Ovary (tissue), 9 donors: ENCODE results near the gene C1orf226. TPM values are rescaled to one million over a fixed set of nuclear protein-coding genes. Genes with fewer than 3 reads are reported as not detected.

Source experiments
- DNase-seq, 5 donors: peaks; one replicate each; pipeline ENCODE4 v3.0.0-alpha.2; 2019 to 2020
- H3K27ac ChIP-seq, 2 donors: fragments of 200-600 bp; one replicate each; pipeline versions ENCODE4 v1.5.1 to v1.8.0; 2019 to 2022
- H3K27me3 ChIP-seq: fragments of 200-600 bp; one replicate; pipeline ENCODE4 v1.8.0; 2022
- H3K36me3 ChIP-seq: fragments of 200-600 bp; sonication (generic); one replicate; pipeline ENCODE4 v1.5.1; 2019
- H3K4me1 ChIP-seq: one replicate; pipeline ENCODE4 v1.8.1; 2013; ENCODE audit warnings: mild to moderate bottlenecking, moderate library complexity; ENCODE audit not compliant: insufficient read depth
- H3K4me3 ChIP-seq: fragments of 200-600 bp; sonication (generic); one replicate; pipeline ENCODE4 v1.5.1; 2017
- H3K9me3 ChIP-seq, 2 donors: fragments of 200-600 bp in 1 of 2; sonication (generic) in 1 of 2; one replicate each; pipeline versions ENCODE4 v1.5.1 to v1.8.1; 2013 to 2019; ENCODE audit warnings: mild to moderate bottlenecking in 1 of 2, moderate library complexity in 1 of 2
- EP300 ChIP-seq: sonication (generic); formaldehyde crosslinking; IDR thresholded peaks from one replicate; pipeline ENCODE4 v1.6.1; 2017; ENCODE audit warnings: antibody characterized with exemption
- POLR2A ChIP-seq: fragments of 450-650 bp; IDR thresholded peaks from one replicate; pipeline ENCODE4 v1.6.1; 2017; ENCODE audit warnings: antibody characterized with exemption, mild to moderate bottlenecking, moderate library complexity
- WGBS, 3 donors: extraction: QIAGEN DNeasy Blood & Tissue Kit in 1 of 3; methylation state at CpG; one replicate each; pipeline versions ENCODE4 v1.1.5 to v1.1.7; 2013 to 2017; 5-methylcytosine and 5-hydroxymethylcytosine counted together
- intact Hi-C, 4 donors: fragments of 100-400 bp; cut with DNase I; formaldehyde crosslinking; loops; one replicate each; pipeline versions ENCODE4 v1.11.0 to v1.15.1; 2022 to 2023
- polyA plus RNA-seq, 2 donors: library from polyadenylated mRNA; stranded (reverse); fragments of 200-250 nt in 1 of 2; fragments of 350-450 nt in 1 of 2; fragmentation: Illumina TruSeq in 1 of 2; extraction: RNeasy Lipid Tissue Mini Kit (QIAGEN cat#74804) in 1 of 2; gene quantifications; one replicate each; pipeline ENCODE4 v1.2.3, GENCODE V29; 2013 to 2014
- total RNA-seq, 7 donors: library from RNA; depleted of rRNA in 2 of 7; stranded (reverse); fragments of >200 nt in 2 of 7; fragmentation: NEBNext Ultra II Directional in 3 of 7; extraction: Animal tissue kit (Norgen Biotek cat#: 25700) in 3 of 7; gene quantifications; one replicate each; pipeline versions ENCODE4 v1.1.0 to v1.2.4, GENCODE V29; 2016 to 2023
- TF ChIP-seq, protein P1 (sequence below), 3 donors: fragments of 450-650 bp in 2 of 3; fragments of 200-600 bp in 1 of 3; IDR thresholded peaks; one replicate each; pipeline versions ENCODE4 v1.5.1 to v1.8.0; 2016 to 2022; ENCODE audit warnings: antibody characterized with exemption in 3 of 3, mild to moderate bottlenecking in 1 of 3
- donor health status: DM: no; HTN: no; CAD: no; lungs with moderate emphysema.
- donor health status: DM: no; HTN: no; CAD: no.
- donor health status: Bipolar disorder and iron deficiency.
- donor health status: DM: yes; HTN: yes; CAD: no.
- donor health status: DM: no; HTN: no; CAD: no.
- donor health status: DM: yes; HTN: yes; CAD: no.

Gene C1orf226
- total and polyA plus RNA-seq, 9 donors = 0.36 to 8.4 (median 1.5) TPM

DNA sequence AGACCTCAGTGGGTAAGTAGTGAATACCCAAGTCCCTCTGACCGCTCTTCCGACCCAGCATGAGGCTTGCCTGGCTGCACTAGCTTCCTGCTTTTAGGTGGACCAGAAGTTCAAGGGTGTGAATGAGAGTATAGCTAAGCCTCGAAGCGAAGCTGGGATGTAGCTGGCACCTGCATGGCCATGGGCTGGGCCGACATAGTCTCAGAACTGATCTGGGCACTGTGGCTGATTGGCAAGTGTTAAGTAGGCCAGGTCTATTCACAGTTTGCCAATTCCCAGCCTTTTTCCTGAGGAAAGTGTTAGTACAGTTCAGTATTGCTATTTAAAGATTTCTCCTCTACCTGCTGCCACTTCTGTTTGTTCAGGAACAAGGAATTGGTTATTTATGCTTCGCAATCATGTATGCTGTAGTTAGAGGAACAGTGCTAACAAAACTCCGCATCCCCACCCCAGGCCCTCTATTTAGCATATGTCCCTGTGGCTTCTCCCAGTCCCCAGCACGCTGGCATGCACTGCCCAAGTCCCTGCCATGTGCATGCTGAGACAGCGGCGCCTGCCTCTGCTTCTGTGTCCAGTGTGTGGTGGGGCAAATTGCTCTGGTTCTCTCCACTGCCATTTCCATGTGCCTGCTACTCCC, 21.2 kb upstream of the C1orf226 start:
- Histone ChIP-seq H3K9me3 (no peaks in the 10 kb centered on the region), H3K27ac (no peak overlapping the region), H3K4me1 (no peaks in the 10 kb centered on the region), H3K4me3 (no peak overlapping the region), H3K36me3 (no peaks in the 10 kb centered on the region), H3K27me3 (no peaks in the 10 kb centered on the region)
- no peak for DNase-seq
- intact Hi-C loops = no loop called here
- WGBS, 3 donors = 95 to 97% (median 95%) methylated on average over 10 of the region's 10 CpGs
- no peak for TF ChIP-seq EP300
- TF ChIP-seq POLR2A = no peak
- TF ChIP-seq, protein P1, sequence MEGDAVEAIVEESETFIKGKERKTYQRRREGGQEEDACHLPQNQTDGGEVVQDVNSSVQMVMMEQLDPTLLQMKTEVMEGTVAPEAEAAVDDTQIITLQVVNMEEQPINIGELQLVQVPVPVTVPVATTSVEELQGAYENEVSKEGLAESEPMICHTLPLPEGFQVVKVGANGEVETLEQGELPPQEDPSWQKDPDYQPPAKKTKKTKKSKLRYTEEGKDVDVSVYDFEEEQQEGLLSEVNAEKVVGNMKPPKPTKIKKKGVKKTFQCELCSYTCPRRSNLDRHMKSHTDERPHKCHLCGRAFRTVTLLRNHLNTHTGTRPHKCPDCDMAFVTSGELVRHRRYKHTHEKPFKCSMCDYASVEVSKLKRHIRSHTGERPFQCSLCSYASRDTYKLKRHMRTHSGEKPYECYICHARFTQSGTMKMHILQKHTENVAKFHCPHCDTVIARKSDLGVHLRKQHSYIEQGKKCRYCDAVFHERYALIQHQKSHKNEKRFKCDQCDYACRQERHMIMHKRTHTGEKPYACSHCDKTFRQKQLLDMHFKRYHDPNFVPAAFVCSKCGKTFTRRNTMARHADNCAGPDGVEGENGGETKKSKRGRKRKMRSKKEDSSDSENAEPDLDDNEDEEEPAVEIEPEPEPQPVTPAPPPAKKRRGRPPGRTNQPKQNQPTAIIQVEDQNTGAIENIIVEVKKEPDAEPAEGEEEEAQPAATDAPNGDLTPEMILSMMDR (IDR thresholded peaks at IDR 0.05) = no peak

DNA sequence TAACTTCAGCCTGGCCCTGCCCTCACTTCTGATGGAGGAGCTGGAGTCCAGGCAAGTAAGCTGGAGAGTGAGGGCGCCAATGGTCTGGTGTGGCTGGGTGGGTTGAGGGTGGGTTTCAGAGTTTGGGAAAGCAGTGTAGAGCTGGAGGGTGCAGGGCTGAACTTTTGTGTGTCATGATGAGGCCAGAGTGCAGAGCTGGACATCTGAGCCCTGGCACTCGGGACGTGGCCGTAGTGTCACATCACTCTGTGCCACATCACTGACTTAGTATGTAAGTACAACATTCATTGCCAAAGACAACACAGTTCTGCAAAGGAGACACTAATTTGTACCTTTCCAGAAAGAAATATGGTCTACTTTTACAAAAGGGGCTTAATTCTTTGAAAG, 20.7 kb upstream of the C1orf226 start:
- H3K27ac ChIP-seq = no peak overlapping the region

DNA sequence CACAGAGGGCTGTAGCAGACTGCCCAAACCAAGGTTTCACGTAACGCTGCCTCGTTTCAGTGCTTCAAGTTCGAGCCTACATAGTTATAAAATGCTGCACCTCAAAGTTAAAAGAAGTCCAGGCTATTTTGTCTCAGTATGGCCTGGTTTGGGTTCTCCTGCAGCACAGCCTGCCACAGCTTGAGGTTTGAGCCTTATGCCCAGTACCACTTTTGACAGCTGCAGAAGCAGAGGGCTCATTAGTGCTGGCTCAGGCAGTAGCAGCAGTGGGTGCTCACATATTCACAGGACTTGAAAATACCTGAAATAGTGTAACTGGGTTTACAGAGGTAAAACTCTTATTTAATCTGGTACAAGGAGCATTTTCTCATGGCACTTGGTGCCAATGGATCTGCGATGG, 20.2 kb upstream of the C1orf226 start:
- no peaks in the 10 kb centered on the region for H3K27me3 ChIP-seq
- H3K4me3 ChIP-seq = no peak overlapping the region
- H3K4me1 ChIP-seq = no peaks in the 10 kb centered on the region
- H3K27ac ChIP-seq = no peak overlapping the region
- H3K36me3 ChIP-seq = no peaks in the 10 kb centered on the region
- TF ChIP-seq, protein P1 (IDR thresholded peaks at IDR 0.05) = no peak
- no peak for TF ChIP-seq EP300
- no peak for TF ChIP-seq POLR2A
- no peaks in the 10 kb centered on the region for H3K9me3 ChIP-seq
- WGBS, 3 donors = 88 to 94% (median 93%) methylated on average over 5 of the region's 5 CpGs
- intact Hi-C loops = no loop called here
- no peak for DNase-seq

More for the DNA sequence above, 20.7 kb upstream of the C1orf226 start:
- intact Hi-C loops = no loop called here
- 92 to 94% (median 93%) methylated on average over 4 of the region's 4 CpGs for WGBS, 3 donors
- H3K27me3 ChIP-seq = no peaks in the 10 kb centered on the region
- no peaks in the 10 kb centered on the region for H3K36me3 ChIP-seq
- no peaks in the 10 kb centered on the region for H3K9me3 ChIP-seq
- no peak for DNase-seq
- no peak overlapping the region for H3K4me3 ChIP-seq
- no peaks in the 10 kb centered on the region for H3K4me1 ChIP-seq
- TF ChIP-seq EP300 (no peak), POLR2A (no peak)
- TF ChIP-seq, protein P1 (IDR thresholded peaks at IDR 0.05) = no peak

DNA sequence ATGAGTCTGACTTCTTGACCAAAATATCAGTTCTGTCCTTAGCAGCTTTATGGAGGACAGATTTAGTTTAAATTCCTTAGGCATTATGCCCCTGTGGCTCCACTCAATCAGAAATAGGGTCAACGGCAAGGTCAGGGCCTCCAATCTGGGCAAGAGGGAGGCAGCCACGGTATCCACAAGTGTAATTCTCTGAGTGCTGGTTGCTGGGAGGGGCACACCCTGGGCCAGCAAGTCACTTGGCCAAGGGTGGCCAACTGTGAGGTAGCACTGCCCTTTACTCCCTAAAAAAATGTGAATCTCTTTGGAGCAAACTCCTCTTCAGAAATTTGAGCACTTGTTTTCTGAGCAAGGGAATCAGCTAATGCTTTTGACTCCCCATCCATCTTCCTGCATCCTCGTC, 17.7 kb upstream of the C1orf226 start:
- no peak for DNase-seq
- WGBS, 3 donors = 73 to 81% (median 76%) methylated on average over 3 of the region's 3 CpGs
- intact Hi-C loops = no loop called here
- no peak overlapping the region for H3K4me3 ChIP-seq
- no peaks in the 10 kb centered on the region for H3K27me3 ChIP-seq
- H3K36me3 ChIP-seq = no peaks in the 10 kb centered on the region
- no peak overlapping the region for H3K27ac ChIP-seq
- H3K9me3 ChIP-seq = no peaks in the 10 kb centered on the region
- TF ChIP-seq POLR2A (no peak), EP300 (no peak)
- TF ChIP-seq, protein P1 (IDR thresholded peaks at IDR 0.05) = no peak
- H3K4me1 ChIP-seq = no peaks in the 10 kb centered on the region
